B cell (primary cell): ENCODE measurements around the gene TSPAN17. TPM values are rescaled to one million over a fixed set of nuclear protein-coding genes. Genes with fewer than 3 reads are reported as not detected.

Experiments
- ATAC-seq: fragments of 200-7000 bp; cut with Tn5 transposase; one replicate; pipeline ENCODE4 v1.10.0; 2021; ENCODE audit warnings: low read depth, mild to moderate bottlenecking, moderate number of reproducible peaks, moderate library complexity
- CTCF ChIA-PET: fragments of 350-600 bp; sonication (Branson Sonifier 250); formaldehyde crosslinking; loops from one replicate; lab custom pipeline; 2021; ENCODE audit warnings: antibody characterized with exemption, inconsistent platforms; lab: Charles Lee
- POLR2A ChIA-PET: fragments of 350-600 bp; sonication (Branson Sonifier 250); formaldehyde crosslinking; loops from one replicate; lab custom pipeline; 2021; ENCODE audit warnings: antibody characterized with exemption; lab: Charles Lee
- DNase-seq: peaks from one replicate; pipeline ENCODE4 v3.0.0; 2013
- H2AFZ ChIP-seq: 2 replicates; pipeline ENCODE4 v1.6.1; 2012; ENCODE audit warnings: mild to moderate bottlenecking, low read depth, low read length; ENCODE audit not compliant: insufficient read depth, poor library complexity, severe bottlenecking
- H3K27ac ChIP-seq, 2 donors: 1 replicate in 1 of 2; 2 replicates in 1 of 2; pipeline ENCODE4 v1.5.1; 2012 to 2013; ENCODE audit warnings: low read length in 2 of 2, mild to moderate bottlenecking in 2 of 2, moderate library complexity in 1 of 2
- H3K27me3 ChIP-seq, 4 experiments: fragments of 200-600 bp in 1 of 4; sonication (generic) in 1 of 4; replicated peaks in 1 of 4; 1 replicate in 2 of 4; 2 replicates in 2 of 4; pipeline versions ENCODE4 v1.6.1 to v1.7.0; 2013 to 2016; ENCODE audit warnings: low read length in 3 of 4, mild to moderate bottlenecking in 2 of 4, mixed read lengths in 1 of 4, moderate library complexity in 1 of 4; ENCODE audit not compliant: insufficient read depth in 4 of 4, control insufficient read depth in 3 of 4; ENCODE audit errors: control extremely low read depth in 1 of 4
- H3K36me3 ChIP-seq, 2 experiments: replicated peaks in 1 of 2; 1 replicate in 1 of 2; 2 replicates in 1 of 2; pipeline versions ENCODE4 v1.6.1 to v1.7.1; 2013; ENCODE audit warnings: low read length in 1 of 2; ENCODE audit not compliant: insufficient read depth in 2 of 2, control insufficient read depth in 1 of 2; ENCODE audit errors: control extremely low read depth in 1 of 2, extremely low read depth in 1 of 2
- H3K4me1 ChIP-seq, 2 donors: fragments of 200-600 bp in 1 of 2; sonication (generic) in 1 of 2; 1 replicate in 1 of 2; 2 replicates in 1 of 2; pipeline versions ENCODE4 v1.5.1 to v1.6.1; 2013 to 2017; ENCODE audit warnings: low read length in 2 of 2; ENCODE audit not compliant: control insufficient read depth in 2 of 2, insufficient read depth in 2 of 2
- H3K4me2 ChIP-seq: replicated peaks from 2 replicates; pipeline ENCODE3; 2012; ENCODE audit warnings: mild to moderate bottlenecking, low read depth, low read length; ENCODE audit not compliant: poor library complexity, severe bottlenecking
- H3K4me3 ChIP-seq, 5 experiments: fragments of 200-600 bp in 1 of 5; sonication (generic) in 1 of 5; 1 replicate in 3 of 5; 2 replicates in 2 of 5; pipeline versions ENCODE4 v1.5.1 to v1.7.0; 2011 to 2016; ENCODE audit warnings: low read length in 4 of 5, mild to moderate bottlenecking in 4 of 5, low read depth in 2 of 5, control low read depth in 1 of 5, moderate library complexity in 1 of 5; ENCODE audit not compliant: insufficient read depth in 1 of 5; ENCODE audit errors: control extremely low read depth in 1 of 5, extremely low read depth in 1 of 5
- H3K79me2 ChIP-seq: fragments of 200-600 bp; sonication (generic); one replicate; pipeline ENCODE4 v1.6.0; 2016; ENCODE audit warnings: low read length; ENCODE audit not compliant: control insufficient read depth, insufficient read depth
- H3K9ac ChIP-seq: fragments of 200-600 bp; sonication (generic); 2 replicates; pipeline ENCODE4 v1.6.1; 2017; ENCODE audit warnings: mild to moderate bottlenecking, low read length, moderate library complexity
- H3K9me3 ChIP-seq, 3 donors: one replicate each; pipeline versions ENCODE4 v1.6.1 to v1.7.1; 2013; ENCODE audit warnings: low read length in 2 of 3; ENCODE audit not compliant: control insufficient read depth in 2 of 3, insufficient read depth in 1 of 3; ENCODE audit errors: control extremely low read depth in 1 of 3
- H4K20me1 ChIP-seq: 2 replicates; pipeline ENCODE4 v1.6.0; 2012; ENCODE audit warnings: mild to moderate bottlenecking, low read length; ENCODE audit not compliant: insufficient read depth, control insufficient read depth, poor library complexity, severe bottlenecking
- H3K27ac Mint-ChIP-seq: one replicate; pipeline ENCODE4 v1.8.0; 2021; ENCODE audit warnings: mixed read lengths
- H3K27me3 Mint-ChIP-seq: one replicate; pipeline ENCODE4 v1.8.0; 2021; ENCODE audit warnings: mixed read lengths
- H3K4me1 Mint-ChIP-seq: one replicate; pipeline ENCODE4 v1.8.0; 2021; ENCODE audit warnings: mixed read lengths
- H3K4me3 Mint-ChIP-seq: one replicate; pipeline ENCODE4 v1.8.0; 2021; ENCODE audit warnings: mixed read lengths
- H3K9me3 Mint-ChIP-seq: one replicate; pipeline ENCODE4 v1.8.0; 2022; ENCODE audit warnings: mixed read lengths; ENCODE audit not compliant: insufficient read depth
- CTCF ChIP-seq: fragments of 200-600 bp; IDR thresholded peaks from one replicate; pipeline ENCODE4 v1.8.0; 2022; ENCODE audit warnings: antibody characterized with exemption, mild to moderate bottlenecking
- EZH2 ChIP-seq: IDR thresholded peaks from 2 replicates; pipeline ENCODE4 v1.6.1; 2012; ENCODE audit warnings: borderline replicate concordance, low read depth, mild to moderate bottlenecking, moderate library complexity, low read length; ENCODE audit not compliant: insufficient read depth, poor library complexity, severe bottlenecking
- WGBS: methylation state at CpG from one replicate; pipeline ENCODE4 v1.1.5; 2013; ENCODE audit warnings: missing lambda C conversion rate; ENCODE audit not compliant: insufficient coverage; 5-methylcytosine and 5-hydroxymethylcytosine counted together
- intact Hi-C: fragments of 100-400 bp; cut with micrococcal nuclease; formaldehyde crosslinking; loops from one replicate; pipeline ENCODE4 v1.10.0; 2022
- polyA plus RNA-seq: library from polyadenylated mRNA; depleted of rRNA; stranded (reverse); fragments of >200 nt; gene quantifications from 2 replicates; pipeline ENCODE4 v1.2.3, GENCODE V29; 2012
- total RNA-seq, 2 donors: library from RNA; stranded (reverse); fragments of 120-200 nt in 1 of 2; gene quantifications; 1 replicate in 1 of 2; 2 replicates in 1 of 2; pipeline versions ENCODE4 v1.2.3 to v1.2.4, GENCODE V29; 2013 to 2022

TSPAN17 gene
- total and polyA plus RNA-seq, 2 donors (not counting 1 experiment from before 2014, with no cell fraction given): 20.5 to 21.0 TPM

- peaks cover 7% of the 10 kb centered on the region for H3K9me3 Mint-ChIP-seq
- no peaks in the 10 kb centered on the region for H3K4me1 Mint-ChIP-seq
- POLR2A ChIA-PET: no interaction called here
- Histone ChIP-seq H3K36me3 (no peaks in the 10 kb centered on the region), H3K4me3 (no peak overlapping the region), H3K4me1 (no peaks in the 10 kb centered on the region), H3K9me3 (peaks cover 0 to 31% (median 8%) of the 10 kb centered on the region in 3 donors), H2AFZ (no peak overlapping the region), H3K27ac (no peak overlapping the region), H3K79me2 (no peaks in the 10 kb centered on the region), H3K9ac (no peak overlapping the region), H3K27me3 (peaks cover 0 to 38% (median 8%) of the 10 kb centered on the region in 4 experiments), H3K4me2 (no peak overlapping the region), H4K20me1 (no peaks in the 10 kb centered on the region)
- no peak for DNase-seq
- H3K27ac Mint-ChIP-seq: no peak overlapping the region
- peaks cover 47% of the 10 kb centered on the region for H3K27me3 Mint-ChIP-seq
- intact Hi-C loops: no loop called here
- CTCF ChIA-PET: no interaction called here
- ATAC-seq: no peak
- TF ChIP-seq CTCF (no peak), EZH2 (no peak)
- no peak overlapping the region for H3K4me3 Mint-ChIP-seq
These were observed 37.7 kb downstream of the TSPAN17 start for GRCh38 chr5:176685010-176685409.

DNA sequence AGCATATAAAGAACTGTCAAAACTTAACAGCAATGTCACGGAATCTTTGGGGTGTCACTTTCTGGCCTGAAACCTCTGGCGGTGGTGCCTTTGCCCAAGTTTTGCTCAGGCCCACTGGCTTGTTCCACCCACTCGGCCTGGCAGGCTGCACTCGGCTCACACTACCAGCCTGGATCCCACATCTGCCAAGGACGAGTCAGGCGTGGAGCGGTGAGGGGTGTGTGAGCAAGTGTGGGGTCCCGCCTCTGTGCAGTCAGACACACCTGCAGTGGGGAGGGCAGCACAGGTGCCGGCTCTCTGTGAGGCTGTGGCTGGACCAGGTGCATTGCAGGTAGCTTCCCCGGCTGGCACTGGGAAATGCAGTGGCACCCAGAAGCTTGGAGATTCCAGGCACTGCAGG, 40.0 kb downstream of the TSPAN17 start:
- TF ChIP-seq CTCF: no peak
- no peak for TF ChIP-seq EZH2
- H3K27ac ChIP-seq: no peak overlapping the region
- intact Hi-C loops: no loop called here
- H3K9ac ChIP-seq: no peak overlapping the region
- no peaks in the 10 kb centered on the region for H3K79me2 ChIP-seq
- H2AFZ ChIP-seq: no peak overlapping the region
- ChIA-PET CTCF (interaction anchor here (0.6 to 1.0 kb wide), 2 partner anchors 26 to 785 kb away, joined by 3 read pairs; no protein-coding TSS in a partner anchor), POLR2A (no interaction called here)
- Mint-ChIP-seq H3K4me1 (no peaks in the 10 kb centered on the region), H3K9me3 (peaks cover 7% of the 10 kb centered on the region), H3K27ac (no peak overlapping the region), H3K27me3 (peaks cover 58% of the 10 kb centered on the region), H3K4me3 (no peak overlapping the region)
- 94% methylated on average over 7 of the region's 10 CpGs for WGBS
- DNase-seq (no peak), ATAC-seq (no peak)
- H4K20me1 ChIP-seq: no peaks in the 10 kb centered on the region
- H3K4me1 ChIP-seq: no peaks in the 10 kb centered on the region
- no peak overlapping the region for H3K4me2 ChIP-seq
- peaks cover 0 to 39% (median 10%) of the 10 kb centered on the region in 4 experiments for H3K27me3 ChIP-seq
- peaks cover 0 to 40% (median 8%) of the 10 kb centered on the region in 3 donors for H3K9me3 ChIP-seq
- no peak overlapping the region for H3K4me3 ChIP-seq
- no peaks in the 10 kb centered on the region for H3K36me3 ChIP-seq
